ENCODE measurements around the gene CELF2. TPM values are rescaled to one million over a fixed set of nuclear protein-coding genes. Genes with fewer than 3 reads are reported as not detected.

Gene CELF2
- total RNA-seq, 1 donor from 2014 or later, result 110 TPM

GRCh38 chr10:11004144-11005077 is 13.3 kb upstream of the CELF2 start:
- peak; percentile 20 for ATAC-seq
- Histone ChIP-seq H3K4me3 (no peak overlapping the region), H3K27me3 (no peaks in the 10 kb centered on the region), H3K27ac (no peak overlapping the region), H3K4me1 (no peaks in the 10 kb centered on the region), H3K9me3 (no peaks in the 10 kb centered on the region), H3K36me3 (no peaks in the 10 kb centered on the region)
- TF ChIP-seq CTCF (IDR thresholded peaks at IDR 0.05), result no peak
- DNase-seq, result no peak
- intact Hi-C loops (cut with DNase I), result no loop called here

- ATAC-seq (peak; percentile 14), DNase-seq (no peak)
- intact Hi-C loops (cut with DNase I), result no loop called here
- H3K9me3 ChIP-seq, result no peaks in the 10 kb centered on the region
- H3K27me3 ChIP-seq, result no peaks in the 10 kb centered on the region
- peak overlapping the region; percentile 34 for H3K4me3 ChIP-seq
- no peaks in the 10 kb centered on the region for H3K36me3 ChIP-seq
- H3K4me1 ChIP-seq, result no peaks in the 10 kb centered on the region
- no peak for TF ChIP-seq CTCF (IDR thresholded peaks at IDR 0.05)
- peak overlapping the region; percentile 52 for H3K27ac ChIP-seq
Observed at GRCh38 chr10:11005725-11006427, 11.8 kb upstream of the CELF2 start.

DNA sequence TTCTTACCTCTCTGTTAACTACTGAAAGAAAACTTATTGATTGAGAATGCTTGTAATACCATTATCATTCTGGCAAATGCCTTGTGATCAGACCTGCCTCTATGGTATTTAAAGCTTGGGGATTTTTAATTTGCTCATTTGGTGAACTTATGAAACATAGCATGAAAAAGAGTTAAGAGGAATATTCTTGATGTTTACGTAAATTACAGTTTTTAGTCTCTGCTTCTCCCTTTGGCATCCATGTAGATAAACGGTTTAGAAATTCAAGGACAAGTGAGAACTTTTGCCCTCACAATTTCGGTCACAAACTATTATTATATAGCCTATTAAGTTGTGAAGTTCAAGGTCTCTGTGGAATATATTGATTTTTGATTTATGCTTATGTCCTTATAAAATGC is 11.2 kb upstream of the CELF2 start:
- intact Hi-C loops (cut with DNase I), result no loop called here
- no peak for ATAC-seq
- TF ChIP-seq CTCF (IDR thresholded peaks at IDR 0.05), result no peak
- Histone ChIP-seq H3K27ac (no peak overlapping the region), H3K4me3 (peak overlapping the region; percentile 34), H3K36me3 (no peaks in the 10 kb centered on the region), H3K4me1 (no peaks in the 10 kb centered on the region), H3K9me3 (no peaks in the 10 kb centered on the region), H3K27me3 (no peaks in the 10 kb centered on the region)
- no peak for DNase-seq

DNA sequence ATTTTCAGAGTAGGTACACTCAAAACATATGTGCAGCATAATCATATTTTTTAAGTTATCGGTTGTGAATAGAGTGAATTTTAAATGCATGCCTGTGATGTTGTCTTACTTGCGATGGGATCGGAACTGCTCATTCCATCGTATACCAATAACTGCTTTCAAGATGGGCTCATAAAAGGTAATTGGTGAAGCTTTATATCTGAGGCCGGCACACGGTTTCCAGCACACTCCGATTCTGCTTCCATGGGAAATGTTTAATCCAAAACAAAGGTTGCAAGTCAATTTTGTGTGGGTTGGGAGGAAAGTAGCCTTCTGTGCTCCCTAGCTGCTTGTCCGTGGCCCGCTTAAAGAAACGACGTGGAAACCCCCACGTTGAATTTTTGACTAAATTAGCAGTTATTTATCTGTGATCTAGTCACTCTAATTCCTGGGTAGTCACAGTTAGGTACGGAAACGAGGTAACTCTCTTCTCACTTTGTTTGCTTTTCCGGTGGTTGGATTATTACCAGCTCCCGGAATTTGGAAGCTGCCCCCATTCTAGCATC is 10.1 kb upstream of the CELF2 start:
- Histone ChIP-seq H3K4me3 (no peak overlapping the region), H3K36me3 (no peaks in the 10 kb centered on the region), H3K9me3 (no peaks in the 10 kb centered on the region), H3K27ac (no peak overlapping the region), H3K4me1 (peaks cover 4% of the 10 kb centered on the region), H3K27me3 (no peaks in the 10 kb centered on the region)
- DNase-seq, result no peak
- no peak for ATAC-seq
- no peak for TF ChIP-seq CTCF (IDR thresholded peaks at IDR 0.05)
- intact Hi-C loops (cut with DNase I), result no loop called here

DNA sequence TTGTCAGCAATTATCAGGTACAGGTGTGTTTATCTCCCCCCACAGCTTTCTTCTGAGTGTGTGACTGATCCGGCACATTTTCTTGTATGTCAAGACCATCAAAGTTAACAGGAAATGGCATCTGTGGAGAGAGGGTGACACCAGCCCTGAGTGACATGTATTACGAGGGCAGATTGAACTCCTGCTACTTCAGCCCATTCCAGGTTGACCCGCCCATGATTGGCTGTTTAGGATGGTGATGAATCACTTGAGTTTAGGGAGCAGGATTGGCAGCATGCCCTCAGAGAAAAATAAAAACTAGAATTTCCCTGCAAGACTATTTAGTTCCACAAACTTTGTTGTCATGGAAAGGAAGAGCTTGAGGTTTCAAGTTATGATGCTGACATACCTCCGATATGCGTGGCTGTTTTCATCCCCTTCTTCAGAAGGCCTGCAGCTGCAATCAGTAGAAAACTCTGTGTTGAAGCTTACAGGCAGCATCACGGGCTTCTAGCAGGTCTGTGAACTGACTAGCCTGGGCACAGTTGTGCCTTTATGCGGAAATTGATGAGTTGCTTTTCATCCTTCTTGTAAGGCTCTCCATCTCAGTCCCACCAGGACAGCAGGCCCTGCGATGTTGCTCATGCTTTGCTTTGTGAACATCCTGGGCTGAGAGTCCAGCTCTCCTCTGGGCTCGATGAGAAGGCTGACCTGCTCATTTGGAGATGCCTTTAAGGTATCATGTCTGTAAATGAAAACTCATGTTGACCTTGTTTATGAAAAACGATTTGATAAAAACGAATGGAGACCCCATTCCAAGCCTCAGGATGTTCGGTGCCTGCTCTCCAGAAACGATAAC is 8.0 kb upstream of the CELF2 start:
- no peak for DNase-seq
- Histone ChIP-seq H3K36me3 (no peaks in the 10 kb centered on the region), H3K4me1 (peaks cover 19% of the 10 kb centered on the region), H3K4me3 (no peak overlapping the region), H3K27me3 (no peaks in the 10 kb centered on the region), H3K9me3 (no peaks in the 10 kb centered on the region), H3K27ac (no peak overlapping the region)
- TF ChIP-seq CTCF (IDR thresholded peaks at IDR 0.05), result no peak
- intact Hi-C loops (cut with DNase I), result no loop called here
- no peak for ATAC-seq
